Measurements from ENCODE around the gene SPTLC2.

GRCh38 chr14:77470224-77470870, 146.1 kb downstream of the SPTLC2 start:
- TF ChIP-seq CTCF (IDR thresholded peaks at IDR 0.05) (no peak), EZH2phosphoT487 (IDR thresholded peaks at IDR 0.05) (no peak)
